ENCODE data around the gene DDB1. TPM values are rescaled to one million over a fixed set of nuclear protein-coding genes. Genes with fewer than 3 reads are reported as not detected.

The DDB1 gene
- total and polyA plus RNA-seq, 9 of the 15 experiments (the other 6 are each of a cell fraction or from before 2014, with no cell fraction given) = 172 to 361 (median 266) TPM

- no peak for TF ChIP-seq ZBTB34 (CRISPR knock-in tag; IDR thresholded peaks at IDR 0.05)
- TF ChIP-seq, protein P1, sequence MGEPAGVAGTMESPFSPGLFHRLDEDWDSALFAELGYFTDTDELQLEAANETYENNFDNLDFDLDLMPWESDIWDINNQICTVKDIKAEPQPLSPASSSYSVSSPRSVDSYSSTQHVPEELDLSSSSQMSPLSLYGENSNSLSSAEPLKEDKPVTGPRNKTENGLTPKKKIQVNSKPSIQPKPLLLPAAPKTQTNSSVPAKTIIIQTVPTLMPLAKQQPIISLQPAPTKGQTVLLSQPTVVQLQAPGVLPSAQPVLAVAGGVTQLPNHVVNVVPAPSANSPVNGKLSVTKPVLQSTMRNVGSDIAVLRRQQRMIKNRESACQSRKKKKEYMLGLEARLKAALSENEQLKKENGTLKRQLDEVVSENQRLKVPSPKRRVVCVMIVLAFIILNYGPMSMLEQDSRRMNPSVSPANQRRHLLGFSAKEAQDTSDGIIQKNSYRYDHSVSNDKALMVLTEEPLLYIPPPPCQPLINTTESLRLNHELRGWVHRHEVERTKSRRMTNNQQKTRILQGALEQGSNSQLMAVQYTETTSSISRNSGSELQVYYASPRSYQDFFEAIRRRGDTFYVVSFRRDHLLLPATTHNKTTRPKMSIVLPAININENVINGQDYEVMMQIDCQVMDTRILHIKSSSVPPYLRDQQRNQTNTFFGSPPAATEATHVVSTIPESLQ (CRISPR knock-in tag; IDR thresholded peaks at IDR 0.05) = peak; percentile 40; the same call in 1 of the 2 replicates
- no peak for TF ChIP-seq CBX2 (IDR thresholded peaks at IDR 0.05; ENCODE audit: insufficient read depth, low read length, poor library complexity, severe bottlenecking)
- TF ChIP-seq SRSF3 (IDR thresholded peaks at IDR 0.05; ENCODE audit: insufficient read depth, low read length) = no peak
- TF ChIP-seq JUNB (CRISPR knock-in tag; conservative IDR thresholded peaks at IDR 0.05) = no peak
- TF ChIP-seq ZNF133 (CRISPR knock-in tag; IDR thresholded peaks at IDR 0.05) = no peak
- TF ChIP-seq ASH1L (IDR thresholded peaks at IDR 0.05; ENCODE audit: borderline replicate concordance, low read depth, partially characterized antibody) = no peak
- no peak for TF ChIP-seq NEUROD1 (IDR thresholded peaks at IDR 0.05; ENCODE audit: borderline replicate concordance, low read depth, low read length, partially characterized antibody)
- no peak for TF ChIP-seq HOMEZ (CRISPR knock-in tag; IDR thresholded peaks at IDR 0.05)
- TF ChIP-seq ARID2 (IDR thresholded peaks at IDR 0.05) = peak; percentile 85
- no peak for TF ChIP-seq U2AF2 (optimal IDR thresholded peaks at IDR 0.05; ENCODE audit: low read depth, low read length)
- TF ChIP-seq, protein P2, sequence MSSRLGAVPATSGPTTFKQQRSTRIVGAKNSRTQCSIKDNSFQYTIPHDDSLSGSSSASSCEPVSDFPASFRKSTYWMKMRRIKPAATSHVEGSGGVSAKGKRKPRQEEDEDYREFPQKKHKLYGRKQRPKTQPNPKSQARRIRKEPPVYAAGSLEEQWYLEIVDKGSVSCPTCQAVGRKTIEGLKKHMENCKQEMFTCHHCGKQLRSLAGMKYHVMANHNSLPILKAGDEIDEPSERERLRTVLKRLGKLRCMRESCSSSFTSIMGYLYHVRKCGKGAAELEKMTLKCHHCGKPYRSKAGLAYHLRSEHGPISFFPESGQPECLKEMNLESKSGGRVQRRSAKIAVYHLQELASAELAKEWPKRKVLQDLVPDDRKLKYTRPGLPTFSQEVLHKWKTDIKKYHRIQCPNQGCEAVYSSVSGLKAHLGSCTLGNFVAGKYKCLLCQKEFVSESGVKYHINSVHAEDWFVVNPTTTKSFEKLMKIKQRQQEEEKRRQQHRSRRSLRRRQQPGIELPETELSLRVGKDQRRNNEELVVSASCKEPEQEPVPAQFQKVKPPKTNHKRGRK (tag; IDR thresholded peaks at IDR 0.05) = no peak
- TF ChIP-seq TFAP4 (CRISPR knock-in tag; IDR thresholded peaks at IDR 0.05; ENCODE audit: borderline replicate concordance) = peak; percentile 89
- TF ChIP-seq ETV5 (CRISPR knock-in tag; IDR thresholded peaks at IDR 0.05; ENCODE audit: low read depth) = peak; percentile 88
- TF ChIP-seq PTBP1 (IDR thresholded peaks at IDR 0.05; ENCODE audit: low read depth, low read length) = no peak
- TF ChIP-seq MYC (IDR thresholded peaks at IDR 0.05; ENCODE audit: low read depth, low read length) = peak; percentile 62
- no peak for TF ChIP-seq MYC (CRISPR knock-in tag; IDR thresholded peaks at IDR 0.05; ENCODE audit: borderline replicate concordance, low read depth)
- TF ChIP-seq SPI1 (IDR thresholded peaks at IDR 0.05; ENCODE audit: borderline replicate concordance, low read depth, low read length) = no peak
- no peak for TF ChIP-seq FIP1L1 (IDR thresholded peaks at IDR 0.05; ENCODE audit: low read depth, low read length, poor library complexity, severe bottlenecking)
Measured at GRCh38 chr11:61336171-61336935, 3.4 kb upstream of the DDB1 start (continued).
